ENCODE measurements around the gene ABHD16A. TPM values are rescaled to one million over a fixed set of nuclear protein-coding genes. Genes with fewer than 3 reads are reported as not detected.

Gene ABHD16A
- total RNA-seq, 2 donors from 2014 or later, result 56.8 to 65.2 TPM

- TF ChIP-seq CTCF (IDR thresholded peaks at IDR 0.05), result no peak
- Histone ChIP-seq H3K4me1 (peaks cover 4% of the 10 kb centered on the region), H3K27me3 (no peaks in the 10 kb centered on the region), H3K4me3 (no peak overlapping the region), H3K36me3 (no peaks in the 10 kb centered on the region), H3K9ac (ENCODE audit: low read depth in 2 of 2, low read length in 2 of 2) (no peak overlapping the region), H3K27ac (no peak overlapping the region), H3K9me3 (no peaks in the 10 kb centered on the region)
- intact Hi-C loops (cut with DNase I), result no loop called here
- DNase-seq, result no peak
Observed at GRCh38 chr6:31742894-31743293, 39.8 kb upstream of the ABHD16A start.

GRCh38 chr6:31741815-31742214 lies 38.7 kb upstream of the ABHD16A start:
- H3K27ac ChIP-seq, result no peak overlapping the region
- no peak for DNase-seq
- no peaks in the 10 kb centered on the region for H3K27me3 ChIP-seq
- peaks cover 7% of the 10 kb centered on the region for H3K4me1 ChIP-seq
- H3K36me3 ChIP-seq, result no peaks in the 10 kb centered on the region
- intact Hi-C loops (cut with DNase I), result no loop called here
- H3K9me3 ChIP-seq, result no peaks in the 10 kb centered on the region
- H3K4me3 ChIP-seq, result no peak overlapping the region
- no peak overlapping the region for H3K9ac ChIP-seq (ENCODE audit: low read depth in 2 of 2, low read length in 2 of 2)
- TF ChIP-seq CTCF (IDR thresholded peaks at IDR 0.05), result no peak

- no peaks in the 10 kb centered on the region for H3K36me3 ChIP-seq
- peak overlapping the region; percentile 86 for H3K27ac ChIP-seq
- H3K9me3 ChIP-seq, result no peaks in the 10 kb centered on the region
- H3K4me3 ChIP-seq, result peak overlapping the region; percentile 74
- H3K4me1 ChIP-seq, result peaks cover 10% of the 10 kb centered on the region
- no peak for TF ChIP-seq CTCF (IDR thresholded peaks at IDR 0.05)
- intact Hi-C loops (cut with DNase I), result no loop called here
- DNase-seq, result no peak
- peak overlapping the region; percentile 82 to 100 for H3K9ac ChIP-seq (ENCODE audit: low read depth in 2 of 2, low read length in 2 of 2)
- no peaks in the 10 kb centered on the region for H3K27me3 ChIP-seq
Observed at GRCh38 chr6:31740397-31741223, 37.5 kb upstream of the ABHD16A start.

- Histone ChIP-seq H3K4me1 (peaks cover 10% of the 10 kb centered on the region), H3K27me3 (no peaks in the 10 kb centered on the region), H3K9ac (ENCODE audit: low read depth in 2 of 2, low read length in 2 of 2) (peak within 1 kb of the TSS; percentile 82 to 100), H3K4me3 (peak within 1 kb of the TSS; percentile 74), H3K36me3 (no peaks in the 10 kb centered on the region), H3K9me3 (no peaks in the 10 kb centered on the region), H3K27ac (peak within 1 kb of the TSS; percentile 86)
- TF ChIP-seq CTCF (IDR thresholded peaks at IDR 0.05), result no peak
- peak; percentile 99 for DNase-seq
- intact Hi-C loops (cut with DNase I), result loop anchor here (5.0 kb wide), 1 partner anchor 38 kb away; the partner anchor contains the start of gene ABHD16A
Observed at GRCh38 chr6:31739639-31740396, 36.7 kb upstream of the ABHD16A start, which contains the start of gene MSH5. TSS of gene MSH5 (plus strand) at chr6:31740005. CDS start at chr6:31740467, 462 bp downstream.
